Renal pelvis (tissue), 4 donors: ENCODE results near the gene JUNB. TPM values are rescaled to one million over a fixed set of nuclear protein-coding genes. Genes with fewer than 3 reads are reported as not detected.
"Not testable (repeated sequence)": the region's sequence is repeated elsewhere in the genome, so short reads cannot be mapped to it uniquely, and the experiment has no call there.

ENCODE experiments used
- DNase-seq: peaks from one replicate; pipeline ENCODE4 v3.0.0-alpha.2; 2013
- polyA plus RNA-seq, 3 donors: library from polyadenylated mRNA; unstranded; fragments of 120-200 nt; gene quantifications; one replicate each; pipeline ENCODE4 v1.2.1, GENCODE V29; 2013; ENCODE audit not compliant: insufficient read length in 3 of 3

Gene JUNB
- polyA plus RNA-seq, 3 donors, result 19.6 to 28.7 (median 20.5) TPM

DNA sequence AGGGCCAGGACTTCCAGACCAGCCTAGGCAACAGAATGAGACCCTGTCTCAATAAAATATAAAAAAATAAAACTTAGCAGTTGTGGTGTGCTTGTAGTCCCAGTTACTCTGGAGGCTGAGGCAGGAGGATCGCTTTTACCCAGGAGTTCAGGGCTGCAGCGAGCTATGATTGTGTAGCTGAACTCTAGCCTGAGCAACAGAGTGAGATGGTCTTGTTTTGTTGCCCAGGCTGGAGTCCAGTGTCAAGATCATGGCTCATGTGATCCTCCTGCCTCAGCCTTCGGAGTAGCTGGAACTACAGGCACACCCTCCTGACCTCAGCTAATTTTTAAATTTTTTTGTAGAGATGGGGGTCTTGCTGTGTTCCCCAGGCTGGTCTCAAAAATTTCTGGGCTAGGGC lies 4.3 kb upstream of the JUNB start:
- no peak for DNase-seq

- no peak for DNase-seq
Measured at GRCh38 chr19:12787458-12787857, 3.8 kb upstream of the JUNB start.

- no peak for DNase-seq
Measured at GRCh38 chr19:12788042-12788681, 3.1 kb upstream of the JUNB start.

DNA sequence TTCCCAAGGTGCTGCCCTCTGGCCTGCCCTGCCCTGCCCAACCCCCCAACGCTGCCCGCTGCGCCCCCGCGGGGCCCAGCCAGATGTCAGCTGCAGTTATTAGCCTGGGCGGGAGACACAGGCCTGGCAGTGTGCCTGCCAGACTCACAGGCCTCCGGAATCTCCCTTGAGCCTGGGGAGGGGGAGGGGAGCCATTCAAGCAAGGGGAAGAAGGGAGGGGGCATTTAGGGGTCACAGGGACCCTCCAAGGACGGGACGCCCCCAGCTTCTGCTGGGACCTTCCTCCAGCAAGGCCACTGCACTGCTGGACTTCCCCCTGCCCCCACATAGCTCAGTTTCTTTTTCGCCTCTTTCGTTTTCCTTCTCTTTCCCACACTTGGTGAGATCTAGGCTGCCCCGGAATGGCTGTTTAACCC lies 2.6 kb upstream of the JUNB start:
- DNase-seq, result no peak

DNA sequence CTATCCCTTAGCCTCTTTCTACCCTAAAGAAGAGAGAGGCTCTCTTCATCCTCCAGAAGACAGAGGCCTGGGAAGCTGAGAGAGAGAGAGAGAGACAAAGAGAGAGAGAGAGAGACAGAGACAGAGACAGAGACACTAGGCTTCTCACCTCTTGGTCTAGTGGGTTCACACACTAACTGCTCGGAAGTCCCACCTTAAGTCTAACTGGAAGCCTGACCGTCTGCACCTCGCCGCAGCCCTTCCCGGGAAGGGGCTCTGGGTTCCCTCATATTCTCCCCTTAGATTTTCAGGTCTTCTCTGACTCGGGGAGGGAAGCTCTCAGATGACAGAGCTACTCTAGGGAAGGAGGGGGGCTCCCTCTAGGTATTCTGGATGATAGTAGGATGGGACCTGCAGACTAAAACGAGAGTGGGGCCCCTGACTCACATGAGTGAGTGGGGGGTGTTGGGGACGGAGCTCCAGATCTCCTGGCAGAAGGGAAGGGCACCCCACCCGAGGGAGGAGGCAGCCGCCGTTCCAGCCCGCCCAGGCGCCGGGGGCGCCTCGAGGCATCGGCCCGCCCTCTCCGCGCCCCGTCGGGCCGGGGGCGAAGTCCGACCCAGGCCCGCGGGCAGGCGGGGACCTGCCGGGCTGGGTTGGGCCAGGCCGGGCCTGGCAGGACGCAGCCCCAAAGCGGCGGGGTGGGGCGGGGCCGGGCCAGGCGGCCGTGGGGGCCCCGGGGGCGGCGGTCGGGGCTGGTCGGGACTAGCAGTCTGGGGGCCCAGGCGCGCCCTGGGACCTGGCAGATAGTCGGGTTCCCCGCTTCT lies 2.0 kb upstream of the JUNB start:
- DNase-seq, result no peak

GRCh38 chr19:12789904-12790619 lies 1.2 kb upstream of the JUNB start:
- peak; percentile 95 for DNase-seq

DNA sequence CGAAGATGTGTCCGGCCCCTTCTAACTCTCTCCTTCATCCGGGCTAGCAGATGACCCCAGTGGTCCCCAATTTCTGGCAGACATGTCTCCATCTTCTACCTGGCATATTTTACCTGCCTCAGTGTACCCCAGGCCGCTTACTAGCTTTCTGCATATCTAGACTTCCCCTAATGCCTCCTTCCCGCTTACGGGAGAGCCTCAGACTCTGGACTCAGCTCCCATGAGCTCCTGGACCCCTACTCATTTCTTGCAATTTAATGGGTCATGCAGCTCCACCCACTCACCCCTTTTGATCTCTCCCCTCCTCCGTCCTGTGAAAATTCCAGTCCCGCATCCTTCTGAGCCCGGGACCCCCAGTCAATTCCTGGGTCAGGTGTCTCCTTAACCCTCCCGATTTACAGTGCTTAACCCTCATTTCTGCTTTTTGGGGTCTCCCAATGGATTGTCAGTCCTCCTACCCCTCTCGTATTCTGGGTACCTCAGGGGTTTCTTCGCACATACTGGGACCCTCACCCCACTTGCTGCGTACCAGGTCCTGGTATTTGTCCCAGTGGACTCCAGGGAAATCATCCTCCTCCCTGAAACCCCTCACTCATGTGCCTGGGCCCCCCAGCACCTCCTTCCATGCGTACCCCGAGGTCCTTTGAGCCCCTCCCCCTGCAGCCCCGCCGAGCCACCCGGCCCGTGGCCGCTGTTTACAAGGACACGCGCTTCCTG lies 500 bp upstream of the JUNB start:
- no peak for DNase-seq

DNA sequence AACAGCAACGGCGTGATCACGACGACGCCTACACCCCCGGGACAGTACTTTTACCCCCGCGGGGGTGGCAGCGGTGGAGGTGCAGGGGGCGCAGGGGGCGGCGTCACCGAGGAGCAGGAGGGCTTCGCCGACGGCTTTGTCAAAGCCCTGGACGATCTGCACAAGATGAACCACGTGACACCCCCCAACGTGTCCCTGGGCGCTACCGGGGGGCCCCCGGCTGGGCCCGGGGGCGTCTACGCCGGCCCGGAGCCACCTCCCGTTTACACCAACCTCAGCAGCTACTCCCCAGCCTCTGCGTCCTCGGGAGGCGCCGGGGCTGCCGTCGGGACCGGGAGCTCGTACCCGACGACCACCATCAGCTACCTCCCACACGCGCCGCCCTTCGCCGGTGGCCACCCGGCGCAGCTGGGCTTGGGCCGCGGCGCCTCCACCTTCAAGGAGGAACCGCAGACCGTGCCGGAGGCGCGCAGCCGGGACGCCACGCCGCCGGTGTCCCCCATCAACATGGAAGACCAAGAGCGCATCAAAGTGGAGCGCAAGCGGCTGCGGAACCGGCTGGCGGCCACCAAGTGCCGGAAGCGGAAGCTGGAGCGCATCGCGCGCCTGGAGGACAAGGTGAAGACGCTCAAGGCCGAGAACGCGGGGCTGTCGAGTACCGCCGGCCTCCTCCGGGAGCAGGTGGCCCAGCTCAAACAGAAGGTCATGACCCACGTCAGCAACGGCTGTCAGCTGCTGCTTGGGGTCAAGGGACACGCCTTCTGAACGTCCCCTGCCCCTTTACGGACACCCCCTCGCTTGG lies 966 bp downstream of the JUNB start:
- DNase-seq, result no peak

DNA sequence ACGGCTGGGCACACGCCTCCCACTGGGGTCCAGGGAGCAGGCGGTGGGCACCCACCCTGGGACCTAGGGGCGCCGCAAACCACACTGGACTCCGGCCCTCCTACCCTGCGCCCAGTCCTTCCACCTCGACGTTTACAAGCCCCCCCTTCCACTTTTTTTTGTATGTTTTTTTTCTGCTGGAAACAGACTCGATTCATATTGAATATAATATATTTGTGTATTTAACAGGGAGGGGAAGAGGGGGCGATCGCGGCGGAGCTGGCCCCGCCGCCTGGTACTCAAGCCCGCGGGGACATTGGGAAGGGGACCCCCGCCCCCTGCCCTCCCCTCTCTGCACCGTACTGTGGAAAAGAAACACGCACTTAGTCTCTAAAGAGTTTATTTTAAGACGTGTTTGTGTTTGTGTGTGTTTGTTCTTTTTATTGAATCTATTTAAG lies 1.6 kb downstream of the JUNB start:
- DNase-seq, result no peak

DNA sequence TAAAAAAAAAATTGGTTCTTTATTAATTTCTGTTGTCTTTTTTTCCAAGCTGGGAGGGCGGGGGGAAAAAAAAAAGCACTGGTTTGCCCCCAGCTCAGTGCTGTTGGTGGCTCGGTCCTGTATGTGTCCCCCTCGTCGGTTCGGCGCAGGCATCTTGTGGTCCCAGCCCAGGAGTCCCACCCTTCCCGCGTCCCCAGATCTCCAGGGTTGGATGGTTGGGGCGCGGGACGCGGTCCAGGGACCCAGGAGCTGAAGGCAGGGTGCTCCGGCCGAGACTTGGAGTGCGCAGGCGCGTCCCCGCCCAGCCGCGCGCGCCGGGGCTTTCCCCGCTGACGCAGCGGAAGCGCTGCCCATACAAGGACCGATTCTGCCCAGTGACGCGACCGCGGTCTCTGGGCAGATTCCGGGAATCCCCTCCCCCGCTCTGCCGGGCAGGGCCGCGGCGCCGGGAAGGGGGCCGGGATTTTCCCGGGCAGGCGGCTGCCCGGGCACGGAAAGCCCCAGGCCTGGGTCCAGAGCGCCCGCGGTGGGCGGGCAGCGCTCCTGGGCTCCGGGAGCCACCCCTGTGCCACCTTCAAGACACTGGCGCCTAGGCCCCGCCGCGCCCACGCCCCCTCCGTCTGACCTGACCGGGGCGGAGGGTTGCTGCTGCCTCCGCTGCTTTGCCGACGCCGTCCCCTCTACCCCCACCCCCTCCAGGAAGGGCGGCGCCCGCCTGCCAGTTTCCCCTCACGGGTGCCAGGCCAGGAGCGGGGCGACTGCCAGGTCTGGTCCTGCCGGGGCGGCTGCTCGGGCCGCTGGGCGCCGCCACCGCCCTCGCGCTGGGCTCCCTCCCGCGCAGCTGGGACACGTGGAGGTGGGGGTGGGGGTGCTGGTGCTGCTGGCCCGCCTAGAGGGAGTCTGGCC lies 2.3 kb downstream of the JUNB start:
- DNase-seq, result peak; percentile 93

GRCh38 chr19:12794196-12794941 lies 3.1 kb downstream of the JUNB start:
- DNase-seq, result no peak

- no peak for DNase-seq
Measured at GRCh38 chr19:12794971-12795381, 3.7 kb downstream of the JUNB start.

DNA sequence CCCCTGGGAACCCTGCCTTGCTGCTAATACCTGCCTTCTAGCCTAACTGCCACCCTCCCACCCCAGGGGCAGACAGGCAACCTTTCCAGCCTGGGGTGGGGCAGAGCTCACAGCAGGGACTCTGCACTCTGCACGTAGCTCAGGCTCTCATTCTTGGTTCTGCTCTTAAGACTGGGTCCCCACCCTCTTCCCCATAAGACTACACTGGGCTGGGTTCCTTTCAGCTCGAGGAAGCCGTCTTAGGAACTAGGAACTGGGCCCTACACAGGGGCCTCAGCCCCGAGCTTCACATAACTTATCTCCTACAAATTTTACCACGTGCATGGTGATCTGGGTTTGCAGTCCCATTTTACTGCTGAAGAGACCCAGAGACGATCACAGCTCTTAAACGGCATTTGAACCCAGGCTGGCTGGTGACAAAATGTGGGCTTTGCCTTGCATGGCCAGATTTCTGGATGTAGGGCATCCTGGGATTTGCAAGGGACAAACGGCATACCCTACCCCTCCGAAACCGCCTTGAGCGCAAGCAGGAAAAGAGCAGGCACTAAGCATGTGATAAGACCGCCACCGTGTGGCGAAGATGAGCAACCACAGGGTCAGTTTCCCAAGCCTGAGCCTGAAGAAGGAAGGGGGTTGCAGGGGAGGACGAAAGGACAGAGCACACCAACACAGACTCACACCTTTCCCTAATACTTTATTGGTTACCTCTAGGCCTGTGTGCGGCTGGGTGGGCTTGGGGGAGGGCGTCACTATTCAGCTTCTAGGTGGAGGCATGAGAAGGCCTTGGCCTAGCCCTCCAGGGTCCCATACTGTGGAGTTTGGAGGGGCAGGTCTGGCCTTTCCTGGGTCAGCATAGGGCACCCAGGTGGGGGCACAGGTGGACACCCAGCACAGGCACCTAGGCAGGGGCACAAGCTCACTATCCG lies 5.1 kb downstream of the JUNB start:
- no peak for DNase-seq

DNA sequence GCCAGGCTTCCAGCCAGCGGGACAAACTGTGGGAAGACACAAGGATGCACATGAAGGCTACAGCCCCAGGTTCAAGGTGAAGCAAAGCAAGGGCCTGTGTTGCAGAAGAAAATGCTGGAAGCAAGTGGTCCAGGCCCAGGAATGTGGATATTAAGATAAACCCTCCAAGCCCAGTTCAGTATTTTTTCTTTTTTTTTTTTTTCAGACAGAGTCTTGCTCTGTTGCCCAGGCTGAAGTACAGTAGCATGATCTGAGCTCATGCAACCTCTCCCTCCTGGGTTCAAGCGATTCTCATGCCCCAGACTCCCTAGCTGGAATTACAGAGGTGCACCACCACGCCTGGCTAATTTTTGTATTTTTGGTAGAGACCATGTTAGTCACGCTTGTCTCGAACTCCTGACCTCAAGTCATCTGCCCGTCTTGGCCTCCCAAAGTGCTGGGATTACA lies 5.9 kb downstream of the JUNB start:
- DNase-seq, result no peak

- not testable (repeated sequence) for DNase-seq
Measured at GRCh38 chr19:12797607-12798006, 6.3 kb downstream of the JUNB start.

DNA sequence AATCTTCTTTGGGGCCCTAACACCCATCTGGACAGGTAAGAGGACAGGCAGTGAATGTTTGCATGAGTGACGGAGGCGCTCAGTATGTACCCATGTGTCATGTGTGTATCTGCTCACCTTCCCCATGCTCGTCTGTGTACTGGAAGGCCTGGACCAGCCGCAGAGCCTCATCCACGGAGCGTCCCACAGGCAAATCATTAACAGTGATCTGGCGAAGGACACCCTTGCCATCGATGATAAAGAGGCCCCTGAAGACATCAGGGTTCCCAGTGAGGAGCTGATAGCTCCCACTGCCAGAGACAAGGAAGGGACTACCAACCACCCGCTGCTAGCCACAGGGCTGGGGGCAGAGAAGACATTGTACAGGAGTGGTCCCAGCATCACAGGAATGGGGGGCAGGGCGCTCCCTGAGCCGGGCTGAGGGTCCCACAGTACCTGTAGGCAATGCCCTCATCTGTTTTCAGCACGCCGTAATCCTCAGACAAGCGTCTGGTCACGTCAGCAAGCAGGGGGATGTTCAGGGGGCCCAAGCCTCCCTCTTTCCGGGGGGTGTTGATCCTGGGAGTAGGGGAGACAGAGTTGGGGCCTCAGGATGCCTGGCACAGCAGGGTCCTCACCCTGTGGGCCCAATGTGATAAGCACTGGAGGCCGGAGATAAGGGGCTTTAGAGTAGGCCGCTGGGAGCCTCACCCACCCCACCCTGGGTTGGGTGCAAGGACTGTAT lies 8.6 kb downstream of the JUNB start:
- DNase-seq, result no peak

GRCh38 chr19:12800466-12800770 lies 9.1 kb downstream of the JUNB start:
- DNase-seq, result no peak
